Mesothelial cell of epicardium (in vitro differentiated cells): ENCODE results near the gene PDZD11. TPM values are rescaled to one million over a fixed set of nuclear protein-coding genes. Genes with fewer than 3 reads are reported as not detected.

Source experiments
- DNase-seq, 2 experiments: peaks; one replicate each; pipeline ENCODE4 v3.0.0; 2021; ENCODE audit warnings: low spot score in 2 of 2; ENCODE audit not compliant: unreplicated experiment in 2 of 2
- H3K27ac Mint-ChIP-seq: 2 replicates; pipeline ENCODE4 v1.8.0; 2021; ENCODE audit warnings: mixed read lengths
- H3K27me3 Mint-ChIP-seq: 2 replicates; pipeline ENCODE4 v1.8.0; 2021; ENCODE audit warnings: low read depth, mixed read lengths
- H3K36me3 Mint-ChIP-seq: 2 replicates; pipeline ENCODE4 v1.8.0; 2021; ENCODE audit warnings: mixed read lengths
- H3K4me1 Mint-ChIP-seq: 2 replicates; pipeline ENCODE4 v1.8.0; 2021; ENCODE audit warnings: mixed read lengths
- H3K4me3 Mint-ChIP-seq: 2 replicates; pipeline ENCODE4 v1.8.0; 2021; ENCODE audit warnings: mild to moderate bottlenecking, moderate library complexity, mixed read lengths
- H3K9me3 Mint-ChIP-seq: 2 replicates; pipeline ENCODE4 v1.8.0; 2021; ENCODE audit warnings: mixed read lengths
- CTCF ChIP-seq: fragments of 200-600 bp; sonication (generic); IDR thresholded peaks from one replicate; pipeline ENCODE4 v1.5.0; 2021; ENCODE audit warnings: antibody characterized with exemption; ENCODE audit not compliant: unreplicated experiment
- total RNA-seq: library from RNA; stranded (reverse); gene quantifications from 3 replicates; pipeline ENCODE4 v1.2.1, GENCODE V29; 2021

Gene PDZD11
- total RNA-seq, 1 donor from 2014 or later: 32.1 TPM

GRCh38 chrX:70255452-70255851 is 34.3 kb downstream of the PDZD11 start:
- H3K4me3 Mint-ChIP-seq: no peak overlapping the region
- no peak for TF ChIP-seq CTCF

GRCh38 chrX:70254909-70255308 is 34.8 kb downstream of the PDZD11 start:
- no peak overlapping the region for H3K4me3 Mint-ChIP-seq
- no peaks in the 10 kb centered on the region for H3K36me3 Mint-ChIP-seq
- no peaks in the 10 kb centered on the region for H3K27me3 Mint-ChIP-seq
- no peak overlapping the region for H3K27ac Mint-ChIP-seq
- no peak for DNase-seq
- TF ChIP-seq CTCF: no peak
- H3K4me1 Mint-ChIP-seq: no peaks in the 10 kb centered on the region
- peaks cover 37% of the 10 kb centered on the region for H3K9me3 Mint-ChIP-seq

More at GRCh38 chrX:70255452-70255851, 34.3 kb downstream of the PDZD11 start:
- H3K9me3 Mint-ChIP-seq: peaks cover 37% of the 10 kb centered on the region
- H3K36me3 Mint-ChIP-seq: no peaks in the 10 kb centered on the region
- DNase-seq: no peak
- H3K27ac Mint-ChIP-seq: no peak overlapping the region
- no peaks in the 10 kb centered on the region for H3K4me1 Mint-ChIP-seq
- no peaks in the 10 kb centered on the region for H3K27me3 Mint-ChIP-seq

- TF ChIP-seq CTCF: no peak
- Mint-ChIP-seq H3K36me3 (no peaks in the 10 kb centered on the region), H3K4me1 (no peaks in the 10 kb centered on the region), H3K27ac (no peak overlapping the region), H3K9me3 (peaks cover 37% of the 10 kb centered on the region), H3K4me3 (no peak overlapping the region), H3K27me3 (no peaks in the 10 kb centered on the region)
- DNase-seq: no peak
These were observed 35.7 kb downstream of the PDZD11 start for GRCh38 chrX:70254063-70254400.

- Mint-ChIP-seq H3K9me3 (peaks cover 37% of the 10 kb centered on the region), H3K36me3 (no peaks in the 10 kb centered on the region), H3K27me3 (no peaks in the 10 kb centered on the region), H3K4me3 (no peak overlapping the region), H3K27ac (no peak overlapping the region), H3K4me1 (no peaks in the 10 kb centered on the region)
- DNase-seq: no peak
- no peak for TF ChIP-seq CTCF
These were observed 36.2 kb downstream of the PDZD11 start for GRCh38 chrX:70253377-70254062.

GRCh38 chrX:70252491-70252890 is 37.2 kb downstream of the PDZD11 start:
- Mint-ChIP-seq H3K4me1 (no peaks in the 10 kb centered on the region), H3K9me3 (peaks cover 37% of the 10 kb centered on the region), H3K27me3 (no peaks in the 10 kb centered on the region), H3K36me3 (no peaks in the 10 kb centered on the region), H3K4me3 (no peak overlapping the region), H3K27ac (no peak overlapping the region)
- no peak for TF ChIP-seq CTCF
- no peak for DNase-seq

GRCh38 chrX:70247252-70247651 is 42.5 kb downstream of the PDZD11 start:
- TF ChIP-seq CTCF: no peak
- Mint-ChIP-seq H3K9me3 (peaks cover 17% of the 10 kb centered on the region), H3K4me1 (no peaks in the 10 kb centered on the region), H3K4me3 (no peak overlapping the region), H3K27ac (no peak overlapping the region), H3K36me3 (no peaks in the 10 kb centered on the region), H3K27me3 (peaks cover 4% of the 10 kb centered on the region)
- DNase-seq: no peak
